Measurements from ENCODE around the gene PRR20G. TPM values are rescaled to one million over a fixed set of nuclear protein-coding genes. Genes with fewer than 3 reads are reported as not detected.

Gene PRR20G
- total and polyA plus RNA-seq, 2 donors (not counting 1 experiment from before 2014, with no cell fraction given): not detected

GRCh38 chr3:127320529-127321121, 32.8 kb upstream of the PRR20G start:
- 65% methylated on average over 2 of the region's 4 CpGs for WGBS (ENCODE audit: insufficient coverage)
- Histone ChIP-seq H3K79me2 (ENCODE audit: control insufficient read depth, insufficient read depth, low read length) (no peaks in the 10 kb centered on the region), H3K4me3 (ENCODE audit: control extremely low read depth in 1 of 5, extremely low read depth in 1 of 5, insufficient read depth in 1 of 5, low read depth in 2 of 5, low read length in 4 of 5) (no peak overlapping the region), H3K4me1 (ENCODE audit: control insufficient read depth in 2 of 2, insufficient read depth in 2 of 2, low read length in 2 of 2) (no peaks in the 10 kb centered on the region), H3K27ac (ENCODE audit: low read length in 2 of 2) (no peak overlapping the region), H3K36me3 (replicated peaks in 1 of 2; ENCODE audit: control extremely low read depth in 1 of 2, control insufficient read depth in 1 of 2, extremely low read depth in 1 of 2, insufficient read depth in 2 of 2, low read length in 1 of 2) (no peaks in the 10 kb centered on the region), H3K27me3 (replicated peaks in 1 of 4; ENCODE audit: control extremely low read depth in 1 of 4, control insufficient read depth in 3 of 4, insufficient read depth in 4 of 4, low read length in 3 of 4) (no peaks in the 10 kb centered on the region), H4K20me1 (ENCODE audit: control insufficient read depth, insufficient read depth, low read length, poor library complexity, severe bottlenecking) (no peaks in the 10 kb centered on the region), H3K9ac (ENCODE audit: low read length) (no peak overlapping the region), H3K4me2 (replicated peaks; ENCODE audit: low read depth, low read length, poor library complexity, severe bottlenecking) (no peak overlapping the region), H2AFZ (ENCODE audit: insufficient read depth, low read depth, low read length, poor library complexity, severe bottlenecking) (no peak overlapping the region), H3K9me3 (ENCODE audit: control extremely low read depth in 1 of 3, control insufficient read depth in 2 of 3, insufficient read depth in 1 of 3, low read length in 2 of 3) (peaks cover 0 to 11% (median 0%) of the 10 kb centered on the region in 3 donors)
- DNase-seq (no peak), ATAC-seq (ENCODE audit: low read depth) (no peak)
- no peak for TF ChIP-seq EZH2 (IDR thresholded peaks at IDR 0.05; ENCODE audit: borderline replicate concordance, insufficient read depth, low read depth, low read length, poor library complexity, severe bottlenecking)
- TF ChIP-seq, protein P1, sequence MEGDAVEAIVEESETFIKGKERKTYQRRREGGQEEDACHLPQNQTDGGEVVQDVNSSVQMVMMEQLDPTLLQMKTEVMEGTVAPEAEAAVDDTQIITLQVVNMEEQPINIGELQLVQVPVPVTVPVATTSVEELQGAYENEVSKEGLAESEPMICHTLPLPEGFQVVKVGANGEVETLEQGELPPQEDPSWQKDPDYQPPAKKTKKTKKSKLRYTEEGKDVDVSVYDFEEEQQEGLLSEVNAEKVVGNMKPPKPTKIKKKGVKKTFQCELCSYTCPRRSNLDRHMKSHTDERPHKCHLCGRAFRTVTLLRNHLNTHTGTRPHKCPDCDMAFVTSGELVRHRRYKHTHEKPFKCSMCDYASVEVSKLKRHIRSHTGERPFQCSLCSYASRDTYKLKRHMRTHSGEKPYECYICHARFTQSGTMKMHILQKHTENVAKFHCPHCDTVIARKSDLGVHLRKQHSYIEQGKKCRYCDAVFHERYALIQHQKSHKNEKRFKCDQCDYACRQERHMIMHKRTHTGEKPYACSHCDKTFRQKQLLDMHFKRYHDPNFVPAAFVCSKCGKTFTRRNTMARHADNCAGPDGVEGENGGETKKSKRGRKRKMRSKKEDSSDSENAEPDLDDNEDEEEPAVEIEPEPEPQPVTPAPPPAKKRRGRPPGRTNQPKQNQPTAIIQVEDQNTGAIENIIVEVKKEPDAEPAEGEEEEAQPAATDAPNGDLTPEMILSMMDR (IDR thresholded peaks at IDR 0.05): no peak
- Mint-ChIP-seq H3K27me3 (peaks cover under 1% of the 10 kb centered on the region), H3K9me3 (ENCODE audit: insufficient read depth) (peaks cover under 1% of the 10 kb centered on the region), H3K27ac (no peak overlapping the region), H3K4me3 (no peak overlapping the region), H3K4me1 (no peaks in the 10 kb centered on the region)
- CTCF ChIA-PET: no interaction called here
- intact Hi-C loops (cut with micrococcal nuclease): no loop called here
- POLR2A ChIA-PET: no interaction called here

GRCh38 chr3:127316685-127317084, 28.8 kb upstream of the PRR20G start:
- H3K27me3 ChIP-seq (replicated peaks in 1 of 4; ENCODE audit: control extremely low read depth in 1 of 4, control insufficient read depth in 3 of 4, insufficient read depth in 4 of 4, low read length in 3 of 4): peaks cover 0 to 3% (median 0%) of the 10 kb centered on the region in 4 experiments
- ChIA-PET CTCF (no interaction called here), POLR2A (no interaction called here)
- no peaks in the 10 kb centered on the region for H3K36me3 ChIP-seq (replicated peaks in 1 of 2; ENCODE audit: control extremely low read depth in 1 of 2, control insufficient read depth in 1 of 2, extremely low read depth in 1 of 2, insufficient read depth in 2 of 2, low read length in 1 of 2)
- intact Hi-C loops (cut with micrococcal nuclease): no loop called here
- TF ChIP-seq, protein P1 (IDR thresholded peaks at IDR 0.05): no peak
- no peak for TF ChIP-seq EZH2 (IDR thresholded peaks at IDR 0.05; ENCODE audit: borderline replicate concordance, insufficient read depth, low read depth, low read length, poor library complexity, severe bottlenecking)
- WGBS (ENCODE audit: insufficient coverage): 79% methylated on average over 7 of the region's 7 CpGs
- H3K9ac ChIP-seq (ENCODE audit: low read length): no peak overlapping the region
- no peak overlapping the region for H3K4me3 Mint-ChIP-seq
- no peaks in the 10 kb centered on the region for H3K79me2 ChIP-seq (ENCODE audit: control insufficient read depth, insufficient read depth, low read length)
- no peak overlapping the region for H3K4me2 ChIP-seq (replicated peaks; ENCODE audit: low read depth, low read length, poor library complexity, severe bottlenecking)
- no peaks in the 10 kb centered on the region for H4K20me1 ChIP-seq (ENCODE audit: control insufficient read depth, insufficient read depth, low read length, poor library complexity, severe bottlenecking)
- no peak overlapping the region for H3K4me3 ChIP-seq (ENCODE audit: control extremely low read depth in 1 of 5, extremely low read depth in 1 of 5, insufficient read depth in 1 of 5, low read depth in 2 of 5, low read length in 4 of 5)
- H3K27ac Mint-ChIP-seq: no peak overlapping the region
- peaks cover 0 to 11% (median 0%) of the 10 kb centered on the region in 3 donors for H3K9me3 ChIP-seq (ENCODE audit: control extremely low read depth in 1 of 3, control insufficient read depth in 2 of 3, insufficient read depth in 1 of 3, low read length in 2 of 3)
- H2AFZ ChIP-seq (ENCODE audit: insufficient read depth, low read depth, low read length, poor library complexity, severe bottlenecking): no peak overlapping the region
- ATAC-seq (ENCODE audit: low read depth): no peak
- no peaks in the 10 kb centered on the region for H3K4me1 ChIP-seq (ENCODE audit: control insufficient read depth in 2 of 2, insufficient read depth in 2 of 2, low read length in 2 of 2)
- peaks cover 9% of the 10 kb centered on the region for H3K27me3 Mint-ChIP-seq
- H3K9me3 Mint-ChIP-seq (ENCODE audit: insufficient read depth): peaks cover 2% of the 10 kb centered on the region
- no peak overlapping the region for H3K27ac ChIP-seq (ENCODE audit: low read length in 2 of 2)
- no peak for DNase-seq
- no peaks in the 10 kb centered on the region for H3K4me1 Mint-ChIP-seq

Measured in B cell (primary cell).